Activated naive CD8-positive, alpha-beta T cell treated with anti-CD3 and anti-CD28 coated beads, Interleukin-2, amount 10 ng/mL, durations not matched to agents 7 days and 5 days (primary cell): ENCODE measurements around the gene TRAPPC11. TPM values are rescaled to one million over a fixed set of nuclear protein-coding genes. Genes with fewer than 3 reads are reported as not detected.

Experiments
- total RNA-seq, 2 experiments: library from RNA; stranded (reverse); gene quantifications; one replicate each; pipeline ENCODE4 v1.2.3, GENCODE V29; 2021

The TRAPPC11 gene
- total RNA-seq, 2 experiments from 2014 or later, result 33.0 to 34.6 TPM

Other genes starting within 250 kb of the TRAPPC11 start
- gene CDKN2AIP, start 214.7 kb upstream of the TRAPPC11 start, total RNA-seq, result 10 to 100 TPM; 38.8 to 39.8 TPM
- gene ING2, start 154.2 kb upstream of the TRAPPC11 start, total RNA-seq, result 10 to 100 TPM; 14.5 to 15.4 TPM
- 10 to 100 TPM; 13.9 to 14.1 TPM for gene RWDD4, start 108 bp upstream of the TRAPPC11 start, total RNA-seq
- gene STOX2, start 246.0 kb downstream of the TRAPPC11 start, total RNA-seq, result not detected